K562 (cell line): ENCODE data around the gene C1orf116. TPM values are rescaled to one million over a fixed set of nuclear protein-coding genes. Genes with fewer than 3 reads are reported as not detected.

Source experiments
- ARID2 ChIP-seq: fragments of 450-650 bp; IDR thresholded peaks from 2 replicates; pipeline ENCODE4 v1.6.1; 2017; ENCODE audit warnings: antibody characterized with exemption, mild to moderate bottlenecking
- C11orf30 ChIP-seq: fragments of 450-650 bp; IDR thresholded peaks from 2 replicates; pipeline ENCODE4 v1.6.1; 2016; ENCODE audit warnings: low read depth, mild to moderate bottlenecking
- HEY1 ChIP-seq: fragments of 250-450 bp; sonication (Bioruptor Pico); IDR thresholded peaks from 2 replicates; pipeline ENCODE4 v1.5.0; 2020; ENCODE audit warnings: mild to moderate bottlenecking, moderate library complexity, borderline replicate concordance
- KDM5B ChIP-seq: fragments of 200-600 bp; sonication (generic); IDR thresholded peaks from 2 replicates; pipeline ENCODE4 v1.6.1; 2012; ENCODE audit warnings: low read depth, mild to moderate bottlenecking, moderate library complexity, low read length, control low read depth, inconsistent platforms; ENCODE audit not compliant: insufficient replicate concordance
- KLF1 ChIP-seq: fragments of 450-650 bp; IDR thresholded peaks from 2 replicates; pipeline ENCODE4 v1.6.1; 2016; ENCODE audit warnings: missing genetic modification characterization, missing compliant biosample characterization
- NCOA2 ChIP-seq, 2 experiments: fragments of 450-650 bp; IDR thresholded peaks; 2 replicates each; pipeline ENCODE4 v1.6.1; 2018; ENCODE audit warnings: mild to moderate bottlenecking in 2 of 2, moderate library complexity in 1 of 2; ENCODE audit not compliant: partially characterized antibody in 2 of 2
- PHF21A ChIP-seq: fragments of 450-650 bp; IDR thresholded peaks from 2 replicates; pipeline ENCODE4 v1.6.1; 2017; ENCODE audit warnings: low read depth, borderline replicate concordance
- SMARCE1 ChIP-seq: fragments of 450-650 bp; IDR thresholded peaks from 2 replicates; pipeline ENCODE4 v1.7.1; 2016; ENCODE audit warnings: mild to moderate bottlenecking
- TAF15 ChIP-seq: fragments of 200-400 bp; formaldehyde crosslinking; IDR thresholded peaks from 2 replicates; pipeline ENCODE4 v1.6.1; 2017; ENCODE audit warnings: mild to moderate bottlenecking, low read depth, low read length, moderate library complexity
- TEAD4 ChIP-seq, 2 experiments: sonication (generic) in 1 of 2; formaldehyde crosslinking in 1 of 2; IDR thresholded peaks; 2 replicates each; pipeline versions ENCODE4 v1.6.1 to v1.8.0; 2012 to 2022; ENCODE audit warnings: borderline replicate concordance in 1 of 2, inconsistent platforms in 1 of 2, low read length in 1 of 2, mild to moderate bottlenecking in 1 of 2, missing genetic modification reagents in 1 of 2
- U2AF2 ChIP-seq: fragments of 200-400 bp; formaldehyde crosslinking; optimal IDR thresholded peaks from 2 replicates; pipeline ENCODE3; 2017; ENCODE audit warnings: low read depth, mild to moderate bottlenecking, low read length
- ZNF174 ChIP-seq: fragments of 250-450 bp; sonication (Bioruptor Pico); IDR thresholded peaks from 2 replicates; pipeline ENCODE4 v1.4.0; 2020; ENCODE audit warnings: mild to moderate bottlenecking
- polyA plus RNA-seq, 8 experiments: library from polyadenylated mRNA; depleted of rRNA in 4 of 8; stranded (reverse) in 5 of 8; unstranded in 3 of 8; fragments of >200 nt; fragmentation: Nextera tagmentation in 2 of 8; fragmentation: Illumina TruSeq in 1 of 8; extraction: Ambion mirVana in 2 of 8; extraction: Trizol in 1 of 8; gene quantifications; 2 replicates each; pipeline versions ENCODE4 v1.2.1 to v1.2.3, GENCODE V29; 2011 to 2014; ENCODE audit warnings: inconsistent platforms in 1 of 8, missing spikeins in 1 of 8
- total RNA-seq, 7 experiments: library from RNA; depleted of rRNA in 6 of 7; stranded (reverse); fragments of >200 nt in 6 of 7; fragmentation: Illumina TruSeq in 2 of 7; extraction: Trizol in 2 of 7; gene quantifications; 2 replicates each; pipeline versions ENCODE4 v1.2.1 to v1.2.3, GENCODE V29; 2011 to 2021; ENCODE audit warnings: low replicate concordance in 1 of 7
- TF ChIP-seq, protein P1 (sequence below): sonication (generic); formaldehyde crosslinking; IDR thresholded peaks from 2 replicates; pipeline ENCODE4 v1.8.1; 2023; ENCODE audit warnings: mild to moderate bottlenecking, missing genetic modification reagents
- TF ChIP-seq, protein P2 (sequence below): fragments of 150-350 bp; conservative IDR thresholded peaks from 2 replicates; pipeline ENCODE4 v1.6.1; 2014; ENCODE audit warnings: low read length
- TF ChIP-seq, protein P3 (sequence below), 2 experiments: IDR thresholded peaks; 2 replicates each; pipeline ENCODE4 v1.6.1; 2011; ENCODE audit warnings: borderline replicate concordance in 1 of 2, control low read depth in 1 of 2, low read depth in 1 of 2, low read length in 1 of 2, mild to moderate bottlenecking in 1 of 2, mixed read lengths in 1 of 2, moderate library complexity in 1 of 2; ENCODE audit not compliant: insufficient read depth in 1 of 2, insufficient read length in 1 of 2, poor library complexity in 1 of 2, severe bottlenecking in 1 of 2; ENCODE audit errors: extremely low read depth in 1 of 2
- TF ChIP-seq, protein P4 (sequence below): fragments of 450-650 bp; IDR thresholded peaks from 2 replicates; pipeline ENCODE4 v1.7.0; 2016; ENCODE audit warnings: borderline replicate concordance

The C1orf116 gene
- total and polyA plus RNA-seq, 9 of the 15 experiments (the other 6 are each of a cell fraction or from before 2014, with no cell fraction given), result 0.62 to 3.0 (median 0.95) TPM

DNA sequence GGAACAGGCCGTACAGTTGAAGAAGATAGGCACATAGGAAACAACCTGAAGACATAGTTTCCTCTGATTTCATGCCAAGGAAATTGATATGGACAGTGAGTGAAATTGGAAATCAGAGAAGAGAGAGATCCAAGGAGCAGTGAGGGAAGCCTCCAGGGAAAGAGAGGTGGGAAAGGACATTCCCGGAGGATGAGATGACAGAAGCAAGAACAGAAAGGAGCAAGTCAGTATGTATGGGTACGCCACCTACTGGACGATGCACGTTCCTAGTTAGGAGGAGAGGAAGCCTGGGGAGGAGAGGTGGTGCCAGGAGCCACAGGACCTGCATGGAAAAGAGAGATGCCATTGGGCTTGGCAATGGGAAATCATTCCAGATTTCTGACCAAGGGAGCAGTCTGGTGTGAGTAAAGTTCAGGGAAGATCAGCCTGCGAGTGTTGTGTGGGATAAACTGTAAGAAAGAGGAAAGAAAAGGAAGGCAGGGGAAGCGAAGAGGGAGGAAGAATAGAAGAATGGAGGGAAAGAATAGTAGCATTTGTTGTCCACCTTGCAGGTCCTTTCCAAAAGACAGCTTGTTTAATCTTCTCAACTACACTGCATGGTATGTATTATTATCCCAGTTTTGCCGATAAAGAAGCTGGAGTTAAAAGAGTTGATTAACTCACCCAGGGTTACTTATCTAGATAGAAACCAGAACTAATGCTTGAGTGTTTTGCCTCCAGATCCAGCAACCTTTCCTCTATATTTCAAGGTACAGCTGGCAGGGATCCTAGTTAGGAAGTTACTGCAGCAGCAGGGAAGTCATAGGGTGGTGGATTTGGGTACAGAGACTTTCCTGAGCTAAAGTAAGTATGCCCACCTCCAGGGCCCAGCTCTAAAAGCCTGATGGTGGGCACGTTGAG lies 27.4 kb downstream of the C1orf116 start (continued):
- TF ChIP-seq SMARCE1, result peak; percentile 75; the same call in 1 of the 2 replicates
- TF ChIP-seq NCOA2 (IDR thresholded peaks at IDR 0.05; ENCODE audit: partially characterized antibody in 2 of 2), result no peak
- 0 out of 2 replicates have a peak, but pooled peaks have one; percentile 17 for TF ChIP-seq C11orf30
- TF ChIP-seq, protein P1, sequence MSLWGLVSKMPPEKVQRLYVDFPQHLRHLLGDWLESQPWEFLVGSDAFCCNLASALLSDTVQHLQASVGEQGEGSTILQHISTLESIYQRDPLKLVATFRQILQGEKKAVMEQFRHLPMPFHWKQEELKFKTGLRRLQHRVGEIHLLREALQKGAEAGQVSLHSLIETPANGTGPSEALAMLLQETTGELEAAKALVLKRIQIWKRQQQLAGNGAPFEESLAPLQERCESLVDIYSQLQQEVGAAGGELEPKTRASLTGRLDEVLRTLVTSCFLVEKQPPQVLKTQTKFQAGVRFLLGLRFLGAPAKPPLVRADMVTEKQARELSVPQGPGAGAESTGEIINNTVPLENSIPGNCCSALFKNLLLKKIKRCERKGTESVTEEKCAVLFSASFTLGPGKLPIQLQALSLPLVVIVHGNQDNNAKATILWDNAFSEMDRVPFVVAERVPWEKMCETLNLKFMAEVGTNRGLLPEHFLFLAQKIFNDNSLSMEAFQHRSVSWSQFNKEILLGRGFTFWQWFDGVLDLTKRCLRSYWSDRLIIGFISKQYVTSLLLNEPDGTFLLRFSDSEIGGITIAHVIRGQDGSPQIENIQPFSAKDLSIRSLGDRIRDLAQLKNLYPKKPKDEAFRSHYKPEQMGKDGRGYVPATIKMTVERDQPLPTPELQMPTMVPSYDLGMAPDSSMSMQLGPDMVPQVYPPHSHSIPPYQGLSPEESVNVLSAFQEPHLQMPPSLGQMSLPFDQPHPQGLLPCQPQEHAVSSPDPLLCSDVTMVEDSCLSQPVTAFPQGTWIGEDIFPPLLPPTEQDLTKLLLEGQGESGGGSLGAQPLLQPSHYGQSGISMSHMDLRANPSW (CRISPR knock-in tag), result no peak
- TF ChIP-seq TAF15, result no peak
- TF ChIP-seq U2AF2, result no peak
- TF ChIP-seq, protein P2, sequence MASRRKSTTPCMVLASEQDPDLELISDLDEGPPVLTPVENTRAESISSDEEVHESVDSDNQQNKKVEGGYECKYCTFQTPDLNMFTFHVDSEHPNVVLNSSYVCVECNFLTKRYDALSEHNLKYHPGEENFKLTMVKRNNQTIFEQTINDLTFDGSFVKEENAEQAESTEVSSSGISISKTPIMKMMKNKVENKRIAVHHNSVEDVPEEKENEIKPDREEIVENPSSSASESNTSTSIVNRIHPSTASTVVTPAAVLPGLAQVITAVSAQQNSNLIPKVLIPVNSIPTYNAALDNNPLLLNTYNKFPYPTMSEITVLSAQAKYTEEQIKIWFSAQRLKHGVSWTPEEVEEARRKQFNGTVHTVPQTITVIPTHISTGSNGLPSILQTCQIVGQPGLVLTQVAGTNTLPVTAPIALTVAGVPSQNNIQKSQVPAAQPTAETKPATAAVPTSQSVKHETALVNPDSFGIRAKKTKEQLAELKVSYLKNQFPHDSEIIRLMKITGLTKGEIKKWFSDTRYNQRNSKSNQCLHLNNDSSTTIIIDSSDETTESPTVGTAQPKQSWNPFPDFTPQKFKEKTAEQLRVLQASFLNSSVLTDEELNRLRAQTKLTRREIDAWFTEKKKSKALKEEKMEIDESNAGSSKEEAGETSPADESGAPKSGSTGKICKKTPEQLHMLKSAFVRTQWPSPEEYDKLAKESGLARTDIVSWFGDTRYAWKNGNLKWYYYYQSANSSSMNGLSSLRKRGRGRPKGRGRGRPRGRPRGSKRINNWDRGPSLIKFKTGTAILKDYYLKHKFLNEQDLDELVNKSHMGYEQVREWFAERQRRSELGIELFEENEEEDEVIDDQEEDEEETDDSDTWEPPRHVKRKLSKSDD, result no peak
- no peak for TF ChIP-seq KLF1 (tag)
- TF ChIP-seq, protein P3, sequence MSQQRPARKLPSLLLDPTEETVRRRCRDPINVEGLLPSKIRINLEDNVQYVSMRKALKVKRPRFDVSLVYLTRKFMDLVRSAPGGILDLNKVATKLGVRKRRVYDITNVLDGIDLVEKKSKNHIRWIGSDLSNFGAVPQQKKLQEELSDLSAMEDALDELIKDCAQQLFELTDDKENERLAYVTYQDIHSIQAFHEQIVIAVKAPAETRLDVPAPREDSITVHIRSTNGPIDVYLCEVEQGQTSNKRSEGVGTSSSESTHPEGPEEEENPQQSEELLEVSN (IDR thresholded peaks at IDR 0.05; ENCODE audit: borderline replicate concordance in 1 of 2, extremely low read depth in 1 of 2, insufficient read depth in 1 of 2, insufficient read length in 1 of 2, low read depth in 1 of 2, low read length in 1 of 2, poor library complexity in 1 of 2, severe bottlenecking in 1 of 2), result no peak
- no peak for TF ChIP-seq KDM5B
- peak; percentile 54; the same call in 1 of the 2 replicates for TF ChIP-seq ARID2
- TF ChIP-seq, protein P4, sequence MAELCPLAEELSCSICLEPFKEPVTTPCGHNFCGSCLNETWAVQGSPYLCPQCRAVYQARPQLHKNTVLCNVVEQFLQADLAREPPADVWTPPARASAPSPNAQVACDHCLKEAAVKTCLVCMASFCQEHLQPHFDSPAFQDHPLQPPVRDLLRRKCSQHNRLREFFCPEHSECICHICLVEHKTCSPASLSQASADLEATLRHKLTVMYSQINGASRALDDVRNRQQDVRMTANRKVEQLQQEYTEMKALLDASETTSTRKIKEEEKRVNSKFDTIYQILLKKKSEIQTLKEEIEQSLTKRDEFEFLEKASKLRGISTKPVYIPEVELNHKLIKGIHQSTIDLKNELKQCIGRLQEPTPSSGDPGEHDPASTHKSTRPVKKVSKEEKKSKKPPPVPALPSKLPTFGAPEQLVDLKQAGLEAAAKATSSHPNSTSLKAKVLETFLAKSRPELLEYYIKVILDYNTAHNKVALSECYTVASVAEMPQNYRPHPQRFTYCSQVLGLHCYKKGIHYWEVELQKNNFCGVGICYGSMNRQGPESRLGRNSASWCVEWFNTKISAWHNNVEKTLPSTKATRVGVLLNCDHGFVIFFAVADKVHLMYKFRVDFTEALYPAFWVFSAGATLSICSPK, result 0 out of 2 replicates have a peak, but pooled peaks have one; percentile 42
- no peak for TF ChIP-seq PHF21A
- TF ChIP-seq ZNF174 (CRISPR knock-in tag), result no peak
- no peak for TF ChIP-seq HEY1 (CRISPR knock-in tag)
- TF ChIP-seq TEAD4 (IDR thresholded peaks at IDR 0.05; ENCODE audit: low read length), result no peak
- TF ChIP-seq TEAD4 (CRISPR knock-in tag; IDR thresholded peaks at IDR 0.05; ENCODE audit: borderline replicate concordance), result no peak
